ENCODE results near the gene IMPA2.
"Not testable (repeated sequence)": the region's sequence is repeated elsewhere in the genome, so short reads cannot be mapped to it uniquely, and the experiment has no call there.

IMPA2 gene

DNA sequence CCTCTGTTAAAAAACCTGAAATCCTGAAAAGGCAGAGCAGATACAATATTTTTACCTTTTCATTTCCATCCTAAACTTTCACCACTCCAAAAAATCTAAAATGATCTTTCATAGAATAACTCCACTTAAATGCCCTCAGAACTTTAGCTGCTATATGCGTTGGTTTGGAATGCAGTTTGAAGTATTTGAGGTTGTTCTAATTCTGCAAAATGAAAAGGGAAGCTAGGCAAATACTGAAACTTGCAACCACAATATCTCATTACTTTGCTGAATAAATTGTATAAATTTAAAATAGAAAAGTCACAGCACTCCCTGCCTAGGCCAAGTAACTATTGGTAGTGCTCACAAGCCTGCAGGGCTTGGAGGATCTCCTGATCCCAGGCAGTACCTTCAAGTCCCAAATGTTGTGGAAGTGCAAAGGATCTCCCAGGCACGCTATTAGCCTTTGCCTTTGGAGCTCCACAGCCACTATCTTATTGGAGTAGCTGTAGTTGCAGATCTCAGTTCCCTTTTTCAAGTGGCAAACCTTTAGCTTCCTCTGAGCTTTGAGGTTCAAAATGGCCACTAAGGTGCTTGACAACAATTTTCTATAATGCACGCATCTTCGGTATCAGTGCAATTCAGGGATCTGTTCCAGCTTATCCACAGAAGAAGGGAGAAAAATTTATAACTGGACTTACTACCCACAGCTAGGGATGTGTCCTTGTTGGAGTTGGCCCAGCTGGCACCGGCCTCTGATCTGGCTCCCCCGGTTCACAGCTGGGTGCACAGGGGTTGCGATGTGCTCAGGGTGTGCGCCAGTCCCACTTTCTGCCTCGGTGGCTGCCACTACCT lies 68.9 kb downstream of the IMPA2 start:
- DNase-seq (ENCODE audit: low spot score): no peak

DNA sequence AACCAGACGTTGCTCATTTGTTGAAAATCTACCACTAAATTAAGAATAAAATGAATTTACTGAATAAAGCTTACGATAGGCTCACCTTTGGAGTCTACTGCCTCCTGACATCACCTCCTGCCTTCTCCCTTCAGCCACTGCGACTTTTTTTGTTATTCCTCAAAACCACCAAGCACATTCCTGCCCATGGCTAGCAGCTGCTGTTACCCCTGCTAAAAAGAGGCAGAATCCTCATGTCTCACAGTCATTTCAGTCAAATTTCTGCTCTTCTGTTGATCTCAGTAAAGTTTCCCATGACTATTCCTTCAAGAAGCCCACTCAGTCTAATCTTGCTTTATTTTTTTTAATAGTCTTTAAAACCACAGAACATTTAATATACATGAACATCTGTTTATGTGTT lies 71.6 kb downstream of the IMPA2 start:
- no peak for DNase-seq (ENCODE audit: low spot score)

DNA sequence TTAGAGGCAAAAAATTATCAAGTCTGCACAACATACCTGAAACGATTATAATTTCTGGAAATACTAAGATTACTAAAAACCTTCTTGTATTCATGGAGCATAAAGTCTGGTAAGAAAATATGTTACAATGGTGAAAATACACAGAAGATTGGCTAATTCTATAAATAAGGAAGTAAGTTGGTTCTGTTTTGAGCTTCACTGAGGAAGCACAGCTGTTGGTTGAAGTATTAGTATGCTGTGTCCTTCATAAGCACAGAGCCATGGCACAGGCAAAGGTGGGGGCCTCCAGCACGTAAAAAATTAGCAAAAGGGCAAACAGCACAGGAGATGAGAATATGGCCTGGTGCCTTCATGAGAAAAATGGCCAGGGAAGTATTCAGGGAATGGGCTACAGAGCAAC lies 72.0 kb downstream of the IMPA2 start:
- DNase-seq (ENCODE audit: low spot score): no peak

DNA sequence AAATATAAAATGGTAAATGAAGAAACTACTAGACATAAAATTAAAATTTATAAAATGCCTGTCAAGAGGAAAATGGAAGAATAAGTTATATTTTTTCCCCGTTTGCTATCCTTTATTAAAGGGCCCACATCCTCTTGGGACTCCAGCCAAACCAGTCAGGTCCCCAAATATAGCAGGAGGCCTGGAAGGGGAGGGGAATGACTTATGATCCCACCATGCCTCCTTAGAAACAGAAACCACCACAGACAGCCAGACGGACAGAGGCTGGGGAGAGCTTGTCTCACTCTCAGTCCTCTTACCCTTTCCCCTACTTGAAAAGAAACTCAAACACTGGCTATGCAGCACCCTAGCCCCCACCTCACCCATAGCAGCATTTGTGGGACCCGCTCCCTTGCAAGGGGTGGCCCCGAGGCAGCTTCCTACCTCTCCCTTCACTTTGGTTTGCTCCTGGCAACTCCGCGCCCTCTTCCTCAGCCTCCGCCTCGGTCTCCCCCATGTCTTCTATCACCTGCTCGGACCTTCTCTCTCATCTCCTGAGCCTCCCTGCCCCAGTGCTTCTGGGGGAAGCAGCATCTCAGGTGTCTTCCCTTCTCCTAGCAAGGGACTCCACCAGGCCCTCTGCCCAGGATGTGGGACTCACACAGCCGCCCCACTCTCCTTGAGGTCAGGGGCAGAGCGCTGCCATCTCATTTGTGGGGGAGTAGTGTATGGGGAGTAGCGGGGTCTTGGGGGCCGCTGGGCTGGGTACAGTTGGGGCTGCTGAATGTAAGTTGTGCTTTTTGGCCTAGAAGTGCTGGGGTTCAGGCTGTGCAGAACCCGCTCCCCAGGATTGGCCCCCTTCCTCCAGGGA lies 75.0 kb downstream of the IMPA2 start:
- no peak for DNase-seq (ENCODE audit: low spot score)

- no peak for DNase-seq (ENCODE audit: low spot score)
These were observed 75.6 kb downstream of the IMPA2 start for GRCh38 chr18:12056884-12057402.

- no peak for DNase-seq (ENCODE audit: low spot score)
These were observed 76.2 kb downstream of the IMPA2 start for GRCh38 chr18:12057419-12058039.

DNA sequence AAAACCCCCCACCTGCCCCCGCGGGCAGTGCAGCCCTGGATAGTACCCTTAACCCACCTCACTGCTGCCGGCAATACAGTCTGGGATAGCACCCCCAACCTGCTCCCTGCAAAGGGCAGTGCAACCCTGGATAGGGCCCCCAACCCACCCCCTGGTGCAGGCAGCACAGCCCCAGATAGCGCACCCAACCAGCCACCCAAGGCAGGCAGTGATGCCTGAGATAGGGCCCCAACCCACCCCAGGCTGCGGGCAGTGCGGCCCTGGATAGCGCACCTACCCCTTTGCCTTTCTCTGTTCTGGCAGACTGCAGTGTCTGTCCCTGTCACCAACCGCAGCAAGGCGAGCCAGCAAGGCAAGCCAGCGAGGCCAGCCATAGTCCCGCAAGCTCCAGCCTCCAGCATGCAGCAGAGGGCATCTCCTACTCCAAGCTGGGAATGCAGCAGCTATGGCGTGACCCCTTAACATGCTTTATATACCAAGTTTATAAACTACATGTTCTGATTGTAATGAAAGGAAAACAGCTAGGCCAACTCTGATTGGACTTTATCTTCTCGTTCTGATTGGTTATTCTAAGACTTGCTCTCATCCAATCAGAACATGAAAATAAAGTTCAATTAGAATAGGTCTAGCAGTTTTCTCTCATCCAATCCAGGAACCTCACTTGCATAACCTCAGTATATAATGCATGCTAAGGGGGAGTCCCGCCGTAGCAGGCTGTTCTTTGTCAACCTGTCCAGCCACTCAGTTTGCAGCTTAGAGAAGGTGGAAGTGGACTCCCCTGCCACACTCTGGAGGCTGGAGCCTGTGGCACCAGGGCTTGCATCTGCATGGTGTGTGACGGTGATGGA lies 78.3 kb downstream of the IMPA2 start:
- DNase-seq (ENCODE audit: low spot score): no peak

DNA sequence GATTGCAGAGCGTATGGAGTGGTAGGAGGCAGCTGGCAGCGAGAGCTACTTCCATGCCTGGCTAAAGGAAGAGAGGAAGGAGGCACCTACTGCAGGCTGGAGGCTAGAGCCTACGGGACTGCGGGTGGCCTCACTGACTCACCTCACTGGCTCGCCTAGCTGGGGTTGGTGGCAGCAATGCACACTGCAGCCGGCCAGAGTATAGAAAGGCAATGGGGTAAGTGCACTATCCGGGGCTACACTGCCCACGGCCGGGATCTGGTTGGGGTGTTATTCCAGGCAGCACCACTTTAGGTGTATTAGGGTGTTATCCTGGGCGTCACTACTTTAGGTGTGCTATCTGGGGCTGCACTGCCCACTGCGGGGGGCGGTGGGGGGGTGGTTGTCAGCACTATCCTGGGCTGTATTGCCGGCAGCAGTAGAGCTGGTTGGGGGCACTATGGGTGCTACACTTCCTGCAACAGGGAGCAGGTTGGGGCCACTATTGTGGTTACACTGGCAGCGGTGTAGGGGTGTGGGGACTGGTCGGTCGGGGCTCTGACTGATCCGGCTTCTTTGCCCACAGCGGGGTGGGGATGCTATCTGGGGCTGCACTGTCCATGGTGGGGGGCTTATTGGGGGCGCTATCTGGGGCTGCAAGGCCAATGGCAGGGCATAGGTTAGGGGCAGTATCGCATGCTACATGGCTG lies 79.0 kb downstream of the IMPA2 start:
- no peak for DNase-seq (ENCODE audit: low spot score)

- DNase-seq (ENCODE audit: low spot score): no peak
These were observed 80.4 kb downstream of the IMPA2 start for GRCh38 chr18:12061685-12062084.

GRCh38 chr18:12062974-12063373 lies 81.7 kb downstream of the IMPA2 start:
- DNase-seq (ENCODE audit: low spot score): no peak

GRCh38 chr18:12064086-12064763 lies 82.9 kb downstream of the IMPA2 start:
- no peak for DNase-seq (ENCODE audit: low spot score)

GRCh38 chr18:12065397-12065796 lies 84.1 kb downstream of the IMPA2 start:
- no peak for DNase-seq (ENCODE audit: low spot score)

GRCh38 chr18:12066910-12067511 lies 85.7 kb downstream of the IMPA2 start:
- no peak for DNase-seq (ENCODE audit: low spot score)

DNA sequence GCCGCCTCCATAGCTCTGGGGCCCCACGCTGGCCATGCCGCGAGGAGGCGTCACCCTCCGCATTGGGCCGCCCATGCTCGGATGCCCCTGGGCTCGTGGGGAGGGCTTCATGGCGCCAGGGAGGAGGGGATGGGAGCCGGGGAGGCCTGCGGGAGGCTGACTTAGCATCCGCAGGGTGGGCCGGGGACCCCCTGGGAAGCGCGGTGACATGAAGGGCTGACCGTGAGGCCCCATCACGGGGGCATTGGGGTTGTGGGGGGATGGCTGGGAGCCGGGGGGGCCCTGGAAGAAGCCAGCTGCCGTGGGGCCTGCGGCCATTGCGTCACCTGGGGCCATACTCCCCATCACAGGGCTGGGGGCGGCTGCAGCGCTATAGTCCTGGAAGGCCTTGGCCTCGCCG lies 86.4 kb downstream of the IMPA2 start:
- no peak for DNase-seq (ENCODE audit: low spot score)

DNA sequence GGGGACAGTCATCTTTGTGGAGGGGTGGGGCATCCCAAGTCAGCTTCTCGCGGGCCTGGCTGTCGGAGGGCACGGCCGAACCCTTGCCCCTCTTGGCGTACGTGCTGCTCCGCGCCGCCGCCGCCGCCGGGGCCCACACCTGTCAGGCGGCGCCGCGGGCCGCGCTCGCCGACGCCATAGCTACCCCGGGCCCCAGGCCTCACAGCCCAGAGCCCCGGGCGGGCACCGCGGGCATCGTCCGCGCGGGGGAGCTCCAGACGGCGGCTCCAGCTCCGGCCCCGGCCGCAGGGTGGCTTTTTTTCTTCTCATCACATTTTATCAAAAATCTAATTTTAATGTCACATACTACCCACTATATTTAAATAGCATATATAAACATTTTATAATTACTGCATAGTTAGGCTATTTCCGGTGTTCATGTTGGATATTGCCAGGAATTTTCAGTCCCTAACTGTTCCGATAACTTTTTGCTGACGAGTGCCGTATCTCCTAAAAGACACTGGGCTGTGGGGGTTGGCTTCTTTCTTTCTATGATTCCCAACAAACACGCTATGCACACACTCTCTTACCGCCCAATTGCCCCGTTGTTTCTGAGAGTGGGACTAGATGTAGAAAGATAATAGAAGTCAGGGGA lies 87.1 kb downstream of the IMPA2 start:
- DNase-seq (ENCODE audit: low spot score): not testable (repeated sequence)

DNA sequence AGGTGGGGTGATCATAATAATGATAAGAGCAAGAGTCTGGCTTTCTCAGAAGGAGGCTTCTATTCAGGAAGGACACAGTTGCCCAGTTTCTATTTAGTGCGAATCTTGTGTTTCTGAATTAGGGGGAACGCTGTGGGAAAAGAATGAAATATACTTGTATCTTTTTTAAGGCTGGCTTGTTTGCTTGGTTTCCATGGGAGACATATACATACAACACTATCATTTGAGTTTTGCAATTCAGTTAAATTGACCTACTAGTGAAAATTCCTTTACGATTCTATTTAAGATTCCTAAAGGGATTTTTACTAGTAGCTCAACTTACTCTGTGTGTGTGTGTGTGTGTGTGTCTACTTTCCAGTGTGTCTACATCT lies 87.6 kb downstream of the IMPA2 start:
- no peak for DNase-seq (ENCODE audit: low spot score)

GRCh38 chr18:12071066-12071465 lies 89.8 kb downstream of the IMPA2 start:
- DNase-seq (ENCODE audit: low spot score): not testable (repeated sequence)

- no peak for DNase-seq (ENCODE audit: low spot score)
These were observed 91.7 kb downstream of the IMPA2 start for GRCh38 chr18:12072996-12073395.

- no peak for DNase-seq (ENCODE audit: low spot score)
These were observed 93.4 kb downstream of the IMPA2 start for GRCh38 chr18:12074736-12075135.

Data from hematopoietic multipotent progenitor cell treated with erythropoietin and hydrocortisone succinate and interleukin-3 and kit ligand, for 17 days (in vitro differentiated cells).